Fibroblast of lung (primary cell): ENCODE measurements around the gene CCNF. TPM values are rescaled to one million over a fixed set of nuclear protein-coding genes. Genes with fewer than 3 reads are reported as not detected.

ENCODE experiments used
- DNase-seq, 2 donors: peaks; one replicate each; pipeline versions ENCODE4 v3.0.0 to v3.0.0-alpha.2; 2010; ENCODE audit warnings: low read depth in 2 of 2
- H2AFZ ChIP-seq: 2 replicates; pipeline ENCODE4 v1.5.1; 2012; ENCODE audit warnings: low read length, control low read depth, inconsistent platforms
- H3K27ac ChIP-seq: 2 replicates; pipeline ENCODE4 v1.5.1; 2011; ENCODE audit warnings: low read length, control low read depth; ENCODE audit not compliant: insufficient read depth
- H3K27me3 ChIP-seq: 2 replicates; pipeline ENCODE4 v1.5.1; 2011; ENCODE audit warnings: mild to moderate bottlenecking, low read length; ENCODE audit not compliant: control insufficient read depth, insufficient read depth
- H3K36me3 ChIP-seq: 2 replicates; pipeline ENCODE4 v1.5.1; 2011; ENCODE audit warnings: low read length; ENCODE audit not compliant: control insufficient read depth, insufficient read depth
- H3K4me1 ChIP-seq: 2 replicates; pipeline ENCODE4 v1.5.1; 2011; ENCODE audit warnings: low read length; ENCODE audit not compliant: control insufficient read depth, insufficient read depth; ENCODE audit errors: extremely low read depth
- H3K4me2 ChIP-seq: 2 replicates; pipeline ENCODE4 v1.5.1; 2011; ENCODE audit warnings: low read length, control low read depth; ENCODE audit not compliant: insufficient read depth; ENCODE audit errors: extremely low read depth
- H3K4me3 ChIP-seq, 4 experiments: fragments of 200-600 bp in 1 of 4; sonication (generic) in 1 of 4; replicated peaks in 1 of 4; 2 replicates each; pipeline ENCODE4 v1.5.1; 2011 to 2016; ENCODE audit warnings: low read length in 4 of 4, low read depth in 3 of 4, mild to moderate bottlenecking in 3 of 4, control low read depth in 2 of 4, inconsistent platforms in 1 of 4, mixed read lengths in 1 of 4; ENCODE audit not compliant: insufficient read depth in 1 of 4; ENCODE audit errors: control extremely low read depth in 1 of 4
- H3K79me2 ChIP-seq: 2 replicates; pipeline ENCODE4 v1.5.1; 2012; ENCODE audit warnings: mild to moderate bottlenecking, low read length, inconsistent platforms; ENCODE audit not compliant: control insufficient read depth, insufficient read depth
- H3K9ac ChIP-seq: 2 replicates; pipeline ENCODE4 v1.5.1; 2011; ENCODE audit warnings: mild to moderate bottlenecking, low read length, control low read depth; ENCODE audit not compliant: insufficient read depth
- H3K9me3 ChIP-seq: 2 replicates; pipeline ENCODE4 v1.5.1; 2012; ENCODE audit warnings: low read depth, low read length; ENCODE audit not compliant: control insufficient read depth, insufficient read depth
- H4K20me1 ChIP-seq: 2 replicates; pipeline ENCODE4 v1.5.1; 2011; ENCODE audit warnings: low read length; ENCODE audit not compliant: control insufficient read depth, insufficient read depth; ENCODE audit errors: extremely low read depth
- EZH2 ChIP-seq: IDR thresholded peaks from 2 replicates; pipeline ENCODE4 v1.5.1; 2012; ENCODE audit warnings: low read length, control low read depth, mild to moderate bottlenecking; ENCODE audit errors: missing control alignments
- polyA plus RNA-seq, 2 donors: library from polyadenylated mRNA; depleted of rRNA in 1 of 2; stranded (reverse) in 1 of 2; unstranded in 1 of 2; fragments of >200 nt; gene quantifications; 2 replicates each; pipeline ENCODE4 v1.2.1, GENCODE V29; 2011 to 2012; ENCODE audit warnings: missing spikeins in 1 of 2
- total RNA-seq: library from RNA; depleted of rRNA; stranded (reverse); fragments of >200 nt; gene quantifications from 2 replicates; pipeline ENCODE4 v1.2.1, GENCODE V29; 2014
- TF ChIP-seq, protein P1 (sequence below), 2 donors: IDR thresholded peaks in 1 of 2; conservative IDR thresholded peaks in 1 of 2; 1 replicate in 1 of 2; 2 replicates in 1 of 2; pipeline ENCODE4 v1.5.1; 2011 to 2012; ENCODE audit warnings: low read length in 2 of 2, control low read depth in 1 of 2, inconsistent platforms in 1 of 2, low read depth in 1 of 2, mild to moderate bottlenecking in 1 of 2

Gene CCNF
- total and polyA plus RNA-seq, 2 donors (not counting 1 experiment from before 2014, with no cell fraction given), result 3.8 to 7.3 TPM

GRCh38 chr16:2486645-2487516 is 57.6 kb downstream of the CCNF start:
- Histone ChIP-seq H3K4me2 (no peak overlapping the region), H2AFZ (no peak overlapping the region), H3K27me3 (no peaks in the 10 kb centered on the region), H3K36me3 (no peaks in the 10 kb centered on the region), H3K79me2 (peaks cover 3% of the 10 kb centered on the region), H3K27ac (no peak overlapping the region), H3K4me3 (no peak overlapping the region), H3K4me1 (peaks cover 17% of the 10 kb centered on the region), H3K9me3 (no peaks in the 10 kb centered on the region), H3K9ac (no peak overlapping the region), H4K20me1 (no peaks in the 10 kb centered on the region)
- DNase-seq, result no peak
- TF ChIP-seq, protein P1, sequence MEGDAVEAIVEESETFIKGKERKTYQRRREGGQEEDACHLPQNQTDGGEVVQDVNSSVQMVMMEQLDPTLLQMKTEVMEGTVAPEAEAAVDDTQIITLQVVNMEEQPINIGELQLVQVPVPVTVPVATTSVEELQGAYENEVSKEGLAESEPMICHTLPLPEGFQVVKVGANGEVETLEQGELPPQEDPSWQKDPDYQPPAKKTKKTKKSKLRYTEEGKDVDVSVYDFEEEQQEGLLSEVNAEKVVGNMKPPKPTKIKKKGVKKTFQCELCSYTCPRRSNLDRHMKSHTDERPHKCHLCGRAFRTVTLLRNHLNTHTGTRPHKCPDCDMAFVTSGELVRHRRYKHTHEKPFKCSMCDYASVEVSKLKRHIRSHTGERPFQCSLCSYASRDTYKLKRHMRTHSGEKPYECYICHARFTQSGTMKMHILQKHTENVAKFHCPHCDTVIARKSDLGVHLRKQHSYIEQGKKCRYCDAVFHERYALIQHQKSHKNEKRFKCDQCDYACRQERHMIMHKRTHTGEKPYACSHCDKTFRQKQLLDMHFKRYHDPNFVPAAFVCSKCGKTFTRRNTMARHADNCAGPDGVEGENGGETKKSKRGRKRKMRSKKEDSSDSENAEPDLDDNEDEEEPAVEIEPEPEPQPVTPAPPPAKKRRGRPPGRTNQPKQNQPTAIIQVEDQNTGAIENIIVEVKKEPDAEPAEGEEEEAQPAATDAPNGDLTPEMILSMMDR (conservative IDR thresholded peaks at IDR 0.05 in 1 of 2, IDR thresholded peaks at IDR 0.05 in 1 of 2; ENCODE audit: low read depth in 1 of 2, low read length in 2 of 2), result no peak
- TF ChIP-seq EZH2, result no peak

GRCh38 chr16:2487517-2487842 is 58.2 kb downstream of the CCNF start:
- Histone ChIP-seq H4K20me1 (no peaks in the 10 kb centered on the region), H3K4me1 (peaks cover 12% of the 10 kb centered on the region), H3K9me3 (no peaks in the 10 kb centered on the region), H3K36me3 (no peaks in the 10 kb centered on the region), H3K79me2 (peaks cover 3% of the 10 kb centered on the region), H3K27me3 (no peaks in the 10 kb centered on the region), H2AFZ (no peak overlapping the region), H3K27ac (no peak overlapping the region), H3K9ac (no peak overlapping the region), H3K4me2 (no peak overlapping the region), H3K4me3 (no peak overlapping the region)
- no peak for TF ChIP-seq EZH2
- TF ChIP-seq, protein P1 (conservative IDR thresholded peaks at IDR 0.05 in 1 of 2, IDR thresholded peaks at IDR 0.05 in 1 of 2; ENCODE audit: low read depth in 1 of 2, low read length in 2 of 2), result no peak
- no peak for DNase-seq

DNA sequence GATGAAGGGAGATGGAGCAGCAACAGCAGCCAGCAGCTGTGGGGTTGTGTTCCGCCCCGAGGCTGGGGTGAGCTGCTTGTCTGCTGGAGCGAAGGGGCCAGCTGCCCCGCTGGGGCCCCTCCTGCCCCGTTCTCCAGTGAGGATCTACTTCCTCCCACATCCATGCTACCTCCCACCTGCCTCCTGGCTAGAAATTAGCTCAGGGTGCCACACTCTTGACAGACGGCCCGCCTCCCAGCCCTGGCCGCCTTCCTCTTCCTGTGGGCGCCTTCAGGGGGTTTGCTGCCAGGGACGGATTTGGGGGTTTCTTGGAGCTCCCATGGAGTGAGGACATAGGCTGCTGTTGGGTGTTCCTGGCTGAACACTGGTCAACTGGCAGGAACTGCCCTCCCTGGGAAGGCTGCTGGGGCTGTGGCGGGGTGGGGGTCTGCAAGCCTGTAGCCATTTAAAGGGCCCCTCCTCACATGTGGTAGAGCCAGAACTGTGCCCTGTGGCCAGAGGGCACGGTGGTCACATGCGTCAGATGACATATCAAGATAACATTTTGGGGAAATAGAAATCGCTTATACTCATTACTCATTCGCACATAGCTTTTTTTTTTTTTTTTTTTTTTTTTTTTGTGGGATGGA is 58.8 kb downstream of the CCNF start:
- H4K20me1 ChIP-seq, result no peaks in the 10 kb centered on the region
- peaks cover 3% of the 10 kb centered on the region for H3K79me2 ChIP-seq
- H3K36me3 ChIP-seq, result no peaks in the 10 kb centered on the region
- H3K9ac ChIP-seq, result no peak overlapping the region
- no peak overlapping the region for H3K27ac ChIP-seq
- no peak for DNase-seq
- H3K9me3 ChIP-seq, result no peaks in the 10 kb centered on the region
- no peak overlapping the region for H3K4me2 ChIP-seq
- H3K4me1 ChIP-seq, result peaks cover 9% of the 10 kb centered on the region
- H2AFZ ChIP-seq, result no peak overlapping the region
- no peak for TF ChIP-seq EZH2
- TF ChIP-seq, protein P1 (conservative IDR thresholded peaks at IDR 0.05 in 1 of 2, IDR thresholded peaks at IDR 0.05 in 1 of 2; ENCODE audit: low read depth in 1 of 2, low read length in 2 of 2), result no peak
- H3K27me3 ChIP-seq, result no peaks in the 10 kb centered on the region
- no peak overlapping the region for H3K4me3 ChIP-seq
